Omental fat pad (tissue), 4 donors: ENCODE data around the gene UBE4B. TPM values are rescaled to one million over a fixed set of nuclear protein-coding genes. Genes with fewer than 3 reads are reported as not detected.
"Not testable (repeated sequence)": the region's sequence is repeated elsewhere in the genome, so short reads cannot be mapped to it uniquely, and the experiment has no call there.

Source experiments
- ATAC-seq: fragments of 150-250 bp; one replicate; pipeline ENCODE4 v1.9.1; 2016; ENCODE audit warnings: mild to moderate bottlenecking, moderate library complexity; ENCODE audit not compliant: low FRiP score
- DNase-seq: peaks from one replicate; pipeline ENCODE4 v3.0.0-alpha.2; 2019; ENCODE audit warnings: low spot score
- total RNA-seq, 4 donors: library from RNA; depleted of rRNA; stranded (reverse); fragments of >200 nt; gene quantifications; one replicate each; pipeline ENCODE4 v1.1.0, GENCODE V29; 2016
- TF ChIP-seq, protein P1 (sequence below), 3 donors: fragments of 450-650 bp; IDR thresholded peaks; one replicate each; pipeline ENCODE4 v1.5.1; 2016 to 2017; ENCODE audit warnings: antibody characterized with exemption in 3 of 3, mild to moderate bottlenecking in 3 of 3, moderate library complexity in 2 of 3

Gene UBE4B
- total RNA-seq, 4 donors from 2014 or later, result 33.3 to 58.4 (median 46.1) TPM

DNA sequence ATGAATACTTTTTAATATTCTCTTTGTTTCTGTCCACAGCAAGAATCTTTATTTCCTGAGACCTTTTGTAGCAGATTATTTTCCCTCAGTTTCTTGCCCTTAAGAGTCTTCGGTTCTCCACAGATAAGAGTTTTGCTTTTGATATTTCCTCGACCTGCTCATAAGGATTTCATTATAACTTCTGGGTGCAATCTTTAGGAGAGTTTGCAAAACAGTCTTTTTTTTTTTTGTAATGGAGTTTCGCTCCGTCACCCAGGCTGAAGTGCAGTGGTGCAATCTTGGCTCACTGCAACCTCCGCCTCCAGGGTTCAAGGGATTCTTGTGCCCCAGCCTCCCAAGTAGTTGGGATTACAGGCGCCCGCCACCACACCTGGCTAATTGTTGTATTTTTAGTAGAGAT is 10.1 kb upstream of the UBE4B start:
- no peak for DNase-seq
- TF ChIP-seq, protein P1, sequence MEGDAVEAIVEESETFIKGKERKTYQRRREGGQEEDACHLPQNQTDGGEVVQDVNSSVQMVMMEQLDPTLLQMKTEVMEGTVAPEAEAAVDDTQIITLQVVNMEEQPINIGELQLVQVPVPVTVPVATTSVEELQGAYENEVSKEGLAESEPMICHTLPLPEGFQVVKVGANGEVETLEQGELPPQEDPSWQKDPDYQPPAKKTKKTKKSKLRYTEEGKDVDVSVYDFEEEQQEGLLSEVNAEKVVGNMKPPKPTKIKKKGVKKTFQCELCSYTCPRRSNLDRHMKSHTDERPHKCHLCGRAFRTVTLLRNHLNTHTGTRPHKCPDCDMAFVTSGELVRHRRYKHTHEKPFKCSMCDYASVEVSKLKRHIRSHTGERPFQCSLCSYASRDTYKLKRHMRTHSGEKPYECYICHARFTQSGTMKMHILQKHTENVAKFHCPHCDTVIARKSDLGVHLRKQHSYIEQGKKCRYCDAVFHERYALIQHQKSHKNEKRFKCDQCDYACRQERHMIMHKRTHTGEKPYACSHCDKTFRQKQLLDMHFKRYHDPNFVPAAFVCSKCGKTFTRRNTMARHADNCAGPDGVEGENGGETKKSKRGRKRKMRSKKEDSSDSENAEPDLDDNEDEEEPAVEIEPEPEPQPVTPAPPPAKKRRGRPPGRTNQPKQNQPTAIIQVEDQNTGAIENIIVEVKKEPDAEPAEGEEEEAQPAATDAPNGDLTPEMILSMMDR (IDR thresholded peaks at IDR 0.05), result no peak
- ATAC-seq, result no peak

DNA sequence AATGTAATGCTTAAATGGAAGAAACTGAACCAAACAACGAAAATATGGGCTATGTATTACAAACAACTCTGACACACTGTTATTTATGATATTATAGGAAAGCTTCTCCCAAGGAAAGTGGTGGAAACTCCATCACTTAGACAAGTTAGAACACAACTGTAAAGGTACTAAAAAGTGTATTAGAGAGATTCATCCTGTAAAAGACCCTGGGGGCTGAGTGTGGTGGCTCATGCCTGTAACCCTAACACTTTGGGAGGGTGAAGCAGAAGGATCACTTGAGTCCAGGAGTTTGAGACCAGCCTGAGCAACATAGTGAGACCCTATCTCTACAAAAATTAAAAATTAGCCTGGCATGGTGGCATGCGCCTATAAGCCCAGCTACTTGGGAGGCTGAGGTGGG is 7.4 kb upstream of the UBE4B start:
- no peak for DNase-seq
- TF ChIP-seq, protein P1 (IDR thresholded peaks at IDR 0.05), result no peak
- no peak for ATAC-seq

DNA sequence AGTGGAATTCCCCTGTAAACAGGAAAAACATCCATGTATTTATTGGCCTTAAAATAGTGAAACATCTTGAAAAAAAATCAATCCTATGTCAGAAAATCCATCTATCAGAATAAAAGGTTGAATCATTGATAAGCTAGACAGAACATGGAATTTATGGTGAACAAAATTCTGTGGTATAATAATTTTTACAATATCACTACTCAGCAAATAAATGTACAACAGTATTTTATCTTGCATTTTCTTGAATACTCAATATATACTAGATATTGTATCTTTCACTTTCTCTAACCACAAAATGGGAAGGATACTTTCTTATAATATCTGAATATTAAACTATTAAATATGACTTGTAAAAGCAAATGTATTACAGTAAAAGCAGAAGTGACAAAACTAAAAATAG is 5.7 kb upstream of the UBE4B start:
- DNase-seq, result no peak
- ATAC-seq, result no peak
- TF ChIP-seq, protein P1 (IDR thresholded peaks at IDR 0.05), result no peak

DNA sequence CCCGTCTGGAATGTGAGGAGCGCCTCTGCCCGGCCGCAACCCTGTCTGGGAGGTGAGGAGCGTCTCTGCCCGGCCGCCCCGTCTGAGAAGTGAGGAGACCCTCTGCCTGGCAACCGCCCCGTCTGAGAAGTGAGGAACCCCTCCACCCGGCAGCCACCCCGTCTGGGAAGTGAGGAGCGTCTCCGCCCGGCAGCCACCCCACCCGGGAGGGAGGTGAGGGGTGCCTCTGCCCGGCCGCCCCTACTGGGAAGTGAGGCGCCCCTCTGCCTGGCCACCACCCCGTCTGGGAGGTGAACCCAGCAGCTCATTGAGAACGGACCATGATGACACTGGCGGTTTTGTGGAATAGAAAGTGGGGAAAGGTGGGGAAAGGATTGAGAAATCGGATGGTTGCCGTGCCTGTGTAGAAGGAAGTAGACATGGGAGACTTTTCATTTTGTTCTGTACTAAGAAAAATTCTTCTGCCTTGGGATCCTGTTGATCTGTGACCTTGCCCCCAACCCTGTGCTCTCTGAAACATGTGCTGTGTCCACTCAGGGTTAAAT is 3.7 kb upstream of the UBE4B start:
- DNase-seq, ATAC-seq: not testable (repeated sequence)

DNA sequence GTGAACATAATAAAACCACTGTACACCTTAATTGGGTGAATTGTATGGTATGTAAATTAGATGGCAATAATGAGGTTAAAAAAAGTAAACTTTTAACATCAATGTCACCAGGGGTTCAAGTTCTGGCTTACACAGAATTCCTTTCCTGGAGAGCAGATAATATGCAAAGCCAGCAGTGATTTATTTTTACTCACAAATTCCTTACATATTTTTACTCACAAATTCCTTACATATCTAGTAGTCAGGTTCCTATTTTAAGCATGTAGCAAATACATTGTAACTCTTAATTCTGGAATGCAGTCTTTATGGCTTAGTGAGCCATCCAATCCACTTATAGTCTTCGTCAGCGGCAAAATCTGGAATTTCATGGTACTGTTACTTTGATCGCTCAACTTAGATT is 1.3 kb upstream of the UBE4B start:
- TF ChIP-seq, protein P1 (IDR thresholded peaks at IDR 0.05), result no peak
- ATAC-seq, result no peak
- no peak for DNase-seq

DNA sequence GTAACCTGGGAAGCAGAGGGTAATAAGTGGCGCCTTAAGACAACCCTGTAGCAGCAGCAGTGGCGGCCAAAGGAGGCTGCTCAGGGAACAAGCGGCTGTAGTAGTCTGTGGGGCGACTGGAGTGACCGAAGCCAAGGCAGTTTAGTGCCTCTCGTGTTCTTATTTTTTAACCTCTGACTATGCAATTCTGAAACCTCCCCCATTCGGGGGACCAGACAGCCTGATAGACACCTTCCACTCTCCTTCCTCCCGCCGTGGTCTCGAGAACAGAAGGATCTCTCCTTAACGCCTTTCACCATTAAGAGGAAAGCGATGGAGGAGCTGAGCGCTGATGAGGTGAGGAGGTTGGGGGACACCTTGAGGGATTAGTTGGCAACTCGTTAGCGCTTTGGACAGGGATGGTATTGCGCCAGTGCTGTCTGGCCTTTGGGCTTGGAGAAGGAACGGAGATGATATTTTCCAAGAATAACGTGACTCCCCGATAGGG is 644 bp downstream of the UBE4B start:
- peak; percentile 38 for ATAC-seq
- TF ChIP-seq, protein P1 (IDR thresholded peaks at IDR 0.05), result no peak
- DNase-seq, result no peak

DNA sequence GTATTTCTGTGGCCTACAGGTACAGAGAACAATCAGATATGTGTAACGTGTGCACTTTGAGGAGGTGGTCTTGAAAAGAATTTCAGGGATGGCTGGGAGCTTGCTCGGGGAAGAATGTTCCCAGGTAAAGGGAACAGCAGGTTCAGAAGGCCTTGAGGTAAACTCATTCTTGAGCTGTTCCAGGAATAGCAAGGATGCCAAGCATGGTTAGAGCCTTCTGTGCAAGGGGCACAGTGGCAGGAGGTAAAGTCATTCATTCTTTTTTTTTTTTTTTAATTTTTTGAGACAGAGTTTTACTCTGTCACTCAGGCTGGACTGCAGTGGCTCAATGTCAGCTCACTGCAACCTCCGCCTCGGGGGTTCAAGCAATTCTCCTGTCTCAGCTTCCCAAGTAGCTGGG is 10.0 kb downstream of the UBE4B start:
- no peak for ATAC-seq
- TF ChIP-seq, protein P1 (IDR thresholded peaks at IDR 0.05), result no peak
- DNase-seq, result no peak
